ENCODE results near the gene SNX21.

The SNX21 gene

GRCh38 chr20:45878076-45878761, 44.6 kb downstream of the SNX21 start:
- peak in 4 of 58 donors; percentile 3 to 21 (median 20) for DNase-seq

GRCh38 chr20:45880988-45881788, 47.6 kb downstream of the SNX21 start, which contains the start of gene ZSWIM1:
ZSWIM1 (plus strand) TSS chr20:45881227; CDS start chr20:45882593, 1,366 bp downstream.
- peak; percentile 82 to 99 (median 98) for DNase-seq

- DNase-seq: no peak
Measured at GRCh38 chr20:45882469-45883099, 49.0 kb downstream of the SNX21 start.

- no peak for DNase-seq
Measured at GRCh38 chr20:45883100-45883469, 49.5 kb downstream of the SNX21 start.

- DNase-seq: no peak
Measured at GRCh38 chr20:45886590-45887345, 53.2 kb downstream of the SNX21 start.

- no peak for DNase-seq
Measured at GRCh38 chr20:45887346-45887715, 53.7 kb downstream of the SNX21 start, which contains the start of gene SPATA25. SPATA25 (minus strand) TSS chr20:45887622; CDS start chr20:45887590, 32 bp downstream.

GRCh38 chr20:45888681-45889080, 55.1 kb downstream of the SNX21 start:
- DNase-seq: no peak

GRCh38 chr20:45890077-45890984, 56.7 kb downstream of the SNX21 start:
- peak in 53 of 58 donors; percentile 8 to 74 (median 49) for DNase-seq

GRCh38 chr20:45890985-45891983, 57.7 kb downstream of the SNX21 start, which contains the start of the genes CTSA and NEURL2:
CTSA (plus strand) TSS chr20:45891335; CDS start chr20:45891569, 234 bp downstream.
NEURL2 (minus strand) TSS chr20:45891208; CDS start chr20:45890991, 217 bp downstream.
- DNase-seq: peak; percentile 31 to 95 (median 86)

GRCh38 chr20:45892049-45892825, 58.6 kb downstream of the SNX21 start:
- peak in 1 of 58 donors; percentile 8 for DNase-seq
